Activated naive CD8-positive, alpha-beta T cell treated with anti-CD3 and anti-CD28 coated beads, Interleukin-2, amount 10 ng/mL, durations not matched to agents 7 days and 5 days (primary cell): ENCODE data around the gene PARD3B. TPM values are rescaled to one million over a fixed set of nuclear protein-coding genes. Genes with fewer than 3 reads are reported as not detected.

Experiments
- ATAC-seq: fragments of 150-1000 bp; cut with Tn5 transposase; one replicate; pipeline ENCODE4 v1.10.0; 2021; ENCODE audit warnings: low read depth, moderate library complexity
- POLR2A ChIA-PET: fragments of 350-600 bp; sonication (Branson Sonifier 250); formaldehyde crosslinking; loops from one replicate; lab custom pipeline; 2021; ENCODE audit warnings: antibody characterized with exemption; lab: Charles Lee
- DNase-seq: peaks from one replicate; pipeline ENCODE4 v3.0.0; 2021
- H3K27ac Mint-ChIP-seq: one replicate; pipeline ENCODE4 v1.8.0; 2022; ENCODE audit warnings: mild to moderate bottlenecking, mixed read lengths
- H3K27me3 Mint-ChIP-seq: one replicate; pipeline ENCODE4 v1.8.0; 2022; ENCODE audit warnings: mild to moderate bottlenecking, moderate library complexity, mixed read lengths
- H3K36me3 Mint-ChIP-seq: one replicate; pipeline ENCODE4 v1.8.0; 2021; ENCODE audit warnings: mild to moderate bottlenecking, mixed read lengths
- H3K4me1 Mint-ChIP-seq: one replicate; pipeline ENCODE4 v1.8.0; 2021; ENCODE audit warnings: mixed read lengths
- H3K4me3 Mint-ChIP-seq: one replicate; pipeline ENCODE4 v1.8.0; 2022; ENCODE audit warnings: mild to moderate bottlenecking, moderate library complexity, mixed read lengths
- H3K9me3 Mint-ChIP-seq: one replicate; pipeline ENCODE4 v1.8.0; 2021; ENCODE audit warnings: mixed read lengths
- total RNA-seq, 2 experiments: library from RNA; stranded (reverse); gene quantifications; one replicate each; pipeline ENCODE4 v1.2.3, GENCODE V29; 2021

Gene PARD3B
- total RNA-seq, 2 experiments from 2014 or later: 0.55 to 1.0 TPM

DNA sequence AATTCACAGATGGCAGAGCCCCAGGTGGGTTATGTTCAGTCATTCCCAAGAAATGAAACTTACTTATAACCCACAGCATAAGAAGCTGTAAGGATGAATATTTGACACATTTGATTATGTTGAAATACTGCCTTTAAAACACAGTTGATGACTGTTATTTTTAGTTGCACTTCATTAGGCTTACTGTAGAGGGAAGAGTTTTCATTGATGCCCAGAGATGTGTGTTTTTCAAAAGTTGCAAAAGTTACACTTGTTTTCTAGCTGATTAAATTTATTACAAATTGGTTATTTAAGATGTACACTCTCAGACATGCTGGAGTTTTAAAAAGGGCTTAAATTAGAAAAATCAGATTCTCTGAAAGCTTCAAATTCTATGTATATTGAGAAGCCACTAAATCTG is 506.1 kb downstream of the PARD3B start:
- Mint-ChIP-seq H3K4me3 (no peak overlapping the region), H3K4me1 (peaks cover 4% of the 10 kb centered on the region), H3K36me3 (peaks cover 23% of the 10 kb centered on the region), H3K27ac (no peak overlapping the region), H3K27me3 (no peaks in the 10 kb centered on the region), H3K9me3 (peaks cover 18% of the 10 kb centered on the region)
- ATAC-seq (no peak), DNase-seq (no peak)
- POLR2A ChIA-PET: no interaction called here

GRCh38 chr2:205052781-205053180 is 507.5 kb downstream of the PARD3B start:
- peaks cover 22% of the 10 kb centered on the region for H3K36me3 Mint-ChIP-seq
- no peak overlapping the region for H3K4me3 Mint-ChIP-seq
- POLR2A ChIA-PET: no interaction called here
- H3K4me1 Mint-ChIP-seq: peaks cover 4% of the 10 kb centered on the region
- ATAC-seq (no peak), DNase-seq (no peak)
- peaks cover 18% of the 10 kb centered on the region for H3K9me3 Mint-ChIP-seq
- H3K27ac Mint-ChIP-seq: no peak overlapping the region
- no peaks in the 10 kb centered on the region for H3K27me3 Mint-ChIP-seq

DNA sequence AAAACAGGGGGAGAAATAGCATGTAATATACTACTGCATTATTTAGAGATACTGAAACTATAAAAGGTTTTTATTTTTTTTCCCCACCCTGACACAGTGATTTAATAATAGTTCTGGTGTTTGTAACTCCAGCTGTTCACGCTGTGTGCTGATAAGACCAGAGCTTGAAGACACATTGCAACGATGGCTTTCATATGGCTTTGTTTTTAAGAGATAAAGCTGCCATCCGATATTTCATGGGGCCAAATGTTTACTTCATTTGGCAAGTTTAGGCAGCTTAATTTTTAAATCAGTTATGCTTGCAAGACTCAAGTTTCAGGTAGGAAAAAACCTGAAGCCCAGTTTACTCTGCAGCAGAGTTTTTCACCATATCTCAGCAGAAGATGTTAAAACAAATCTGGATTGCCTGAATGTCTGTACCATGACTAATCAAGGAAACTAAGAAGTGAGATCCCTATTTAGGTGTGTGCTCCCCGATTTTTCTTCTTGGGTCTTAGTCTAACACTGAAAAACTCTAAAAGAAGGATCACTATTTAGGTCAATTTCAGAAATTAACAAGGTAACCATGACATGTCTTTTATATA is 508.6 kb downstream of the PARD3B start:
- H3K4me1 Mint-ChIP-seq: peaks cover 13% of the 10 kb centered on the region
- H3K27me3 Mint-ChIP-seq: no peaks in the 10 kb centered on the region
- peaks cover 22% of the 10 kb centered on the region for H3K9me3 Mint-ChIP-seq
- POLR2A ChIA-PET: no interaction called here
- H3K4me3 Mint-ChIP-seq: no peak overlapping the region
- no peak for ATAC-seq
- no peak overlapping the region for H3K27ac Mint-ChIP-seq
- H3K36me3 Mint-ChIP-seq: peaks cover 28% of the 10 kb centered on the region
- no peak for DNase-seq

DNA sequence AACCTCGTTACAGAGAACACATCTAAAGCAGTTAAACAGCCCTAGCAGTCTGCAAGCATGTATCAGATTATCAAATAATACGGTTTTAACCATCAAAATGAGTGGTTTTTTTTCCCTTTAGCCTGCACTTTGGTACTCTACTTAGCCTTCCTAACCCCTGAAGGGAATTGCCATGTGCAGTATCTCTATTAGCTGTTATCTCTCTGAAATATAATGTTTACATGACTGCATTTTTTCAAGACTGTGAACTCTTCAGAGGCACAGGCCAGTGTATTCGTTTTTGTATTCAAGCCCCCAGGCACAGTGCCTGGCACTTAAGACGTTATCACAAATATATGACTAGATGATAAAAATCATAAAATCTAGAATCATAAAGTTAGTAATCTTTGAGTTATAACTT is 509.5 kb downstream of the PARD3B start:
- Mint-ChIP-seq H3K9me3 (peaks cover 21% of the 10 kb centered on the region), H3K4me1 (peaks cover 18% of the 10 kb centered on the region), H3K27me3 (no peaks in the 10 kb centered on the region), H3K27ac (no peak overlapping the region), H3K4me3 (no peak overlapping the region), H3K36me3 (peaks cover 27% of the 10 kb centered on the region)
- POLR2A ChIA-PET: no interaction called here
- no peak for ATAC-seq
- no peak for DNase-seq

DNA sequence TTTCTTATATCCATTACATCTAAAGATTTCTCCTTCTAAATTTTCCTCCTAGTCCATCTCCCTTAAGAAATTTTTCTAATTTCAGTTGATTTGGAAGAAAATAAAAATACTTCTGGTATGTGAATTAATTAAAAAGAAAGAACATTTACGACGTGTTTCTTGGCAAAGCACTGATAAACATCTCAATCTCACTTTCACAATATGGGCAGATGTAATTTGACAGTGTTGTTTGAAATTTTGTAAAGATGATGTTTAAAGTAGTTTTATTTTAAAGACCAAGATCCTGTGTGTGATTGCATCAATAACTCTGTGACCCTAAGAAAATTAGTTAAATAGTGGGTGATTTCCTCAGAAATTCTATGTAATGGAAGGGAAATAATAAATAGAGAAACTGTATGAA is 510.0 kb downstream of the PARD3B start:
- Mint-ChIP-seq H3K9me3 (peaks cover 19% of the 10 kb centered on the region), H3K36me3 (peaks cover 26% of the 10 kb centered on the region), H3K27me3 (no peaks in the 10 kb centered on the region), H3K27ac (no peak overlapping the region), H3K4me3 (no peak overlapping the region), H3K4me1 (peaks cover 18% of the 10 kb centered on the region)
- POLR2A ChIA-PET: no interaction called here
- no peak for ATAC-seq
- DNase-seq: no peak

DNA sequence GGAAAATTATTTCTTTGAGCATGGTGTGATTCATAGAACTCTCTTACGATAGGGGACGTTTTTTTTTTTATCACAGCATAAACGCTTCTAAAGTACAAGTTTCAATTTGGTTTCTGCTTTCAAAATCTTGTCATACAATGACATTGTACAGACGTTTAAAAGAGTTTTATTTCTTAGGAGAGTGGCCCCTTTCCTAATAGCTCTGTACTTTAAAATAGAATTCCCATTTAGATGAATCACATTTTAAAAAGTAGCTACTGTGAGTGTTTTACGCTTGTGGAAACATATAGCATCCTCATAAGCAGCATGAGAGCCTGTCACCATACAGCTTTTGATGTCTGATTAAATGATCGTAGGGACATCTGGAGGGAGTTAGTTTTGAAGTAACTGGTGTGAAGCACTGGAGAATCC is 510.9 kb downstream of the PARD3B start:
- Mint-ChIP-seq H3K4me1 (peaks cover 16% of the 10 kb centered on the region), H3K9me3 (peaks cover 18% of the 10 kb centered on the region), H3K27me3 (no peaks in the 10 kb centered on the region), H3K4me3 (no peak overlapping the region), H3K27ac (no peak overlapping the region), H3K36me3 (peaks cover 24% of the 10 kb centered on the region)
- no peak for ATAC-seq
- DNase-seq: no peak
- POLR2A ChIA-PET: no interaction called here

DNA sequence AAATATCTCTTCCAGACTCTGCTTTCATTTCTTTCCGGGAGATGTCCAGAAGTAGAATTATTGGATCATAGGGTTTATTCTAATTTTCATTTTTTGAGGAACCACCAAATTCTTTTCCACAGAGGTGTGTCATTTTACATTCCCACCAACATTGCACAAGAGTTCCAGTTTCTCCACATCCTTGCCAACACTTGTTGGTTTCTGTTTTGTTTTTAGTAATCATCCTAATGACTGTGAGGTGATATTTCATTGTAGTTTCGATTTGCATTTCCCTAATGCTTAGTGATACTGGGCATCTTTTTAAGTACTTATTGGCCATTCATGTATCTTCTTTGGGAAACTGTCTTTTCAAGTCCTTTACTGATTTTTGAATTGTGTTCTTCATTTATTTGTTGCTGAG is 513.1 kb downstream of the PARD3B start:
- Mint-ChIP-seq H3K36me3 (peaks cover 23% of the 10 kb centered on the region), H3K4me3 (no peak overlapping the region), H3K27ac (no peak overlapping the region), H3K27me3 (no peaks in the 10 kb centered on the region), H3K9me3 (peaks cover 17% of the 10 kb centered on the region), H3K4me1 (peaks cover 16% of the 10 kb centered on the region)
- POLR2A ChIA-PET: no interaction called here
- ATAC-seq (no peak), DNase-seq (no peak)

DNA sequence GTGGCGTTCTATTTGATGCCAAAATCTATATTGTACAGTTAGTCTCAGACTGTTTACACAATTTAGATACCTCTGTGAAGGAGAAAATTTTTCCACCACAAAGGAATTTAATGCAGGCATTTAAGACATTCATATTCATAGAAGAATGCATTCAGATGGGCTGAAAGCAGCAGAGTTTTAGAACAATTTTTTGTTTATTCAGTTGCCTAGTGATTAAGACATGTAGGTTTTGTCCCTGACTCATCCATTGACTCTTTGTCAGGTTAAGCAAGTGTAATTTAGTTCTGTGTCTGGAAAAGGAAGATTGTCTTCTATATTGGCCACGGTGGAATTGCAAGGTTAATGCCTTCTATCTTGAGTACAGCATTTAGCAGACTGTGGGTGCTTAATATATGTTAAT is 515.0 kb downstream of the PARD3B start:
- Mint-ChIP-seq H3K36me3 (peaks cover 25% of the 10 kb centered on the region), H3K4me1 (peaks cover 20% of the 10 kb centered on the region), H3K4me3 (no peak overlapping the region), H3K9me3 (peaks cover 24% of the 10 kb centered on the region), H3K27me3 (no peaks in the 10 kb centered on the region), H3K27ac (no peak overlapping the region)
- ATAC-seq (no peak), DNase-seq (no peak)
- POLR2A ChIA-PET: no interaction called here

DNA sequence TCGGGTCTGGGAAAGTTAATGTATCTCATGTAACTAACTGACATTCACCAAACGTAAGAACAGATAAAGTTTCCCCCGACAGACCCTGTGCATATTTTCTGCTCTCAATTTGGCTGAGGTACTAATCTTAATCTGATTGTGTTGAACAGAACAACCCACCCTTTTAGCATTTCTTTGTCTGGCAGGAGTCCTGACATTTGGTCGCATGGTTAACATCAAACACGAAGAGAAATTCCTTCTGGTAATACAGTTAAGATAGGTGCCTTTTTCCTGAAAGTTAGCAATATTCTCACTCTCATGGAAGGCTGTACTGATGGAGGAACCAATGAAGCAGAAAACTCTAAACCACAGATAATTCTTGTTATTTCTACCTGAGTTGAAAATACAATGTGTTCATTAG is 520.8 kb downstream of the PARD3B start:
- no peak for ATAC-seq
- peaks cover 19% of the 10 kb centered on the region for H3K36me3 Mint-ChIP-seq
- H3K27me3 Mint-ChIP-seq: no peaks in the 10 kb centered on the region
- H3K4me3 Mint-ChIP-seq: no peak overlapping the region
- peaks cover 14% of the 10 kb centered on the region for H3K9me3 Mint-ChIP-seq
- peaks cover 6% of the 10 kb centered on the region for H3K4me1 Mint-ChIP-seq
- POLR2A ChIA-PET: no interaction called here
- DNase-seq: no peak
- no peak overlapping the region for H3K27ac Mint-ChIP-seq

- H3K9me3 Mint-ChIP-seq: peaks cover 16% of the 10 kb centered on the region
- ATAC-seq: no peak
Observed at GRCh38 chr2:205069928-205070327, 524.7 kb downstream of the PARD3B start.

GRCh38 chr2:205070889-205071288 is 525.6 kb downstream of the PARD3B start:
- DNase-seq (no peak), ATAC-seq (no peak)
- H3K9me3 Mint-ChIP-seq: peaks cover 15% of the 10 kb centered on the region
- no peaks in the 10 kb centered on the region for H3K27me3 Mint-ChIP-seq
- H3K4me3 Mint-ChIP-seq: no peak overlapping the region
- peaks cover 30% of the 10 kb centered on the region for H3K36me3 Mint-ChIP-seq
- no peak overlapping the region for H3K27ac Mint-ChIP-seq
- POLR2A ChIA-PET: no interaction called here
- H3K4me1 Mint-ChIP-seq: peaks cover under 1% of the 10 kb centered on the region

More at GRCh38 chr2:205069928-205070327, 524.7 kb downstream of the PARD3B start:
- H3K36me3 Mint-ChIP-seq: peaks cover 26% of the 10 kb centered on the region
- H3K27me3 Mint-ChIP-seq: no peaks in the 10 kb centered on the region
- POLR2A ChIA-PET: interaction anchor here (0.7 kb wide), 1 partner anchor 65 kb away, joined by 5 read pairs; no protein-coding TSS in a partner anchor
- no peak overlapping the region for H3K4me3 Mint-ChIP-seq
- DNase-seq: no peak
- H3K27ac Mint-ChIP-seq: no peak overlapping the region
- H3K4me1 Mint-ChIP-seq: peaks cover under 1% of the 10 kb centered on the region

DNA sequence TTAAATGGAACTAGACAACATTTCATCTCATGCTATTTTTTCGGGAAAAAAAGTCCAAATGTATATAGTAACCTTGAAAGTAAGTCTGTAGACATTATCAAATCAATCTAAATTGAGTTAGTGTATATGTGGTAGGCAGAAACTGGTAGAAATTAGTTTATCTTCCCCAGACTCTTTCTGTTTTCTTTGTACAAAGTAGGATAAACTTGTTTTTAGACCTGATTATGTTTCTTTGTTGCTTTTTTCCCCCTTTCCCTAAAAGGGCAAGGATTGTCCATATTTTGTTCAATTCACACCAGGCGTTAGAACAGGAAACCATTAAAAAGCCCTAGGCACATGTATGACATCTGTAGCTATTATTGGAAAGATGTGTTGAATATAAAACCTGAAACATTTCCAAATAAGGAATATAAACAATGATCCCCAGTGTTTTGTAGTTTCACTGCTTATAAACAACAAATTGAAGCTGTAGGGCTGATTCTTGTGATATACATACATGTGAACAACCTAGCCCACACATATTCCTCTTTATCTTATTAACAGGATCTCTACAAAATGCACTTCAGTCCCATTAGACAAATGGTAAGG is 528.3 kb downstream of the PARD3B start:
- no peak overlapping the region for H3K4me3 Mint-ChIP-seq
- no peaks in the 10 kb centered on the region for H3K27me3 Mint-ChIP-seq
- H3K4me1 Mint-ChIP-seq: peaks cover 25% of the 10 kb centered on the region
- peaks cover 28% of the 10 kb centered on the region for H3K36me3 Mint-ChIP-seq
- H3K27ac Mint-ChIP-seq: no peak overlapping the region
- DNase-seq (no peak), ATAC-seq (no peak)
- POLR2A ChIA-PET: interaction anchor here (0.6 kb wide), 1 partner anchor 49 kb away, joined by 5 read pairs; no protein-coding TSS in a partner anchor
- peaks cover 10% of the 10 kb centered on the region for H3K9me3 Mint-ChIP-seq

- H3K4me3 Mint-ChIP-seq: peak overlapping the region; percentile 73
- peaks cover 34% of the 10 kb centered on the region for H3K36me3 Mint-ChIP-seq
- peaks cover 30% of the 10 kb centered on the region for H3K4me1 Mint-ChIP-seq
- POLR2A ChIA-PET: no interaction called here
- H3K27me3 Mint-ChIP-seq: no peaks in the 10 kb centered on the region
- peak overlapping the region; percentile 94 for H3K27ac Mint-ChIP-seq
- DNase-seq (peak; percentile 29), ATAC-seq (peak; percentile 20)
- peaks cover 8% of the 10 kb centered on the region for H3K9me3 Mint-ChIP-seq
Observed at GRCh38 chr2:205076405-205076804, 531.1 kb downstream of the PARD3B start.

DNA sequence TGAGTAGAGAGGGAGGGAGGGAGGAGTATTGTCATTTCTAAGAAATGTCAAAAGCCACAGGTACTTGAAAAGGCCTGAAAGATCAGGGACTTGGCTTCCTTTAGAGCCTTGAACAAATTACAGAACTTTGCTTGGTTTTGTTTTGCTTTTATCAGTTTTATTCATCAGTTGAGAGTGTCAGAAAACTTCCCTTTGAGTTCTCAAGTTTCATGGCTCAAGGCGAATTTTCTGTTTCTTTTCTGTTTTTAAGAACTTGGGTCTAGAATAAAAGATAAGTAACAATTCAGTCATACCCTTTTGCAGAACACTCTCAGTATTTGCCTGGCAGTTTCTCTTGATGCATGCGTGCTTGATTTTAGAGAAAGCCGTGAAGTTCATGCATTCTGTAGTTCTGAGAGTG is 531.9 kb downstream of the PARD3B start:
- POLR2A ChIA-PET: no interaction called here
- peak overlapping the region; percentile 73 for H3K4me3 Mint-ChIP-seq
- peaks cover 30% of the 10 kb centered on the region for H3K4me1 Mint-ChIP-seq

More for the DNA sequence above, 531.9 kb downstream of the PARD3B start:
- Mint-ChIP-seq H3K9me3 (peaks cover 10% of the 10 kb centered on the region), H3K36me3 (peaks cover 36% of the 10 kb centered on the region), H3K27me3 (no peaks in the 10 kb centered on the region), H3K27ac (peak overlapping the region; percentile 94)
- ATAC-seq (peak; percentile 92), DNase-seq (no peak)
